SK-N-SH treated with all-trans-retinoic acid at 6 μM for 48 hours (cell line): Measurements from ENCODE around the gene EVC.

Source experiments
- ATAC-seq: fragments of 200-7000 bp; cut with Tn5 transposase; 3 replicates; pipeline ENCODE4 v1.9.1; 2020; ENCODE audit warnings: mild to moderate bottlenecking, moderate library complexity
- ARNTL ChIP-seq: fragments of 450-650 bp; formaldehyde crosslinking; IDR thresholded peaks from 2 replicates; pipeline ENCODE4 v1.5.0; 2020; ENCODE audit warnings: low read depth, mild to moderate bottlenecking, moderate library complexity, borderline replicate concordance
- BACH2 ChIP-seq: fragments of 250-450 bp; sonication (Bioruptor Pico); IDR thresholded peaks from 2 replicates; pipeline ENCODE4 v1.9.0; 2021; ENCODE audit warnings: mild to moderate bottlenecking, borderline replicate concordance
- CSDC2 ChIP-seq: fragments of 250-450 bp; sonication (Bioruptor Pico); IDR thresholded peaks from 2 replicates; pipeline ENCODE4 v1.5.0; 2020; ENCODE audit warnings: mild to moderate bottlenecking, moderate library complexity
- ESRRG ChIP-seq: fragments of 250-450 bp; sonication (Bioruptor Pico); IDR thresholded peaks from 2 replicates; pipeline ENCODE4 v1.6.1; 2021; ENCODE audit warnings: mild to moderate bottlenecking
- GLIS3 ChIP-seq: fragments of 250-450 bp; sonication (Bioruptor Pico); IDR thresholded peaks from 2 replicates; pipeline ENCODE4 v1.5.0; 2020; ENCODE audit warnings: mild to moderate bottlenecking, moderate library complexity
- ISL1 ChIP-seq: fragments of 250-450 bp; sonication (Bioruptor Pico); IDR thresholded peaks from 2 replicates; pipeline ENCODE4 v2.1.2; 2022; ENCODE audit warnings: mild to moderate bottlenecking, moderate library complexity
- OSR1 ChIP-seq: fragments of 250-450 bp; sonication (Bioruptor Pico); IDR thresholded peaks from 2 replicates; pipeline ENCODE4 v1.8.0; 2022; ENCODE audit warnings: moderate library complexity, mild to moderate bottlenecking, inconsistent platforms
- PPARA ChIP-seq: fragments of 250-450 bp; sonication (Bioruptor Pico); IDR thresholded peaks from 2 replicates; pipeline ENCODE4 v1.5.0; 2020; ENCODE audit warnings: mild to moderate bottlenecking, borderline replicate concordance
- RARB ChIP-seq: fragments of 250-450 bp; sonication (Bioruptor Pico); IDR thresholded peaks from 2 replicates; pipeline ENCODE4 v1.8.0; 2021; ENCODE audit warnings: mild to moderate bottlenecking, moderate library complexity
- SNAI2 ChIP-seq: fragments of 250-450 bp; sonication (Bioruptor Pico); IDR thresholded peaks from 2 replicates; pipeline ENCODE4 v1.5.0; 2020; ENCODE audit warnings: mild to moderate bottlenecking, moderate library complexity
- TCF4 ChIP-seq: fragments of 250-450 bp; sonication (Bioruptor Pico); IDR thresholded peaks from 2 replicates; pipeline ENCODE4 v1.8.0; 2021; ENCODE audit warnings: mild to moderate bottlenecking, moderate library complexity, borderline replicate concordance
- TOX ChIP-seq: fragments of 250-450 bp; sonication (Bioruptor Pico); IDR thresholded peaks from 2 replicates; pipeline ENCODE4 v1.8.0; 2021; ENCODE audit warnings: mild to moderate bottlenecking, moderate library complexity, borderline replicate concordance
- ZC3H10 ChIP-seq: fragments of 250-450 bp; sonication (Bioruptor Pico); IDR thresholded peaks from 2 replicates; pipeline ENCODE4 v1.5.1; 2021; ENCODE audit warnings: mild to moderate bottlenecking, moderate library complexity
- ZFP3 ChIP-seq: fragments of 250-450 bp; sonication (Bioruptor Pico); IDR thresholded peaks from 2 replicates; pipeline ENCODE4 v1.5.0; 2020; ENCODE audit warnings: mild to moderate bottlenecking, moderate library complexity
- ZFP30 ChIP-seq: fragments of 450-650 bp; formaldehyde crosslinking; IDR thresholded peaks from 2 replicates; pipeline ENCODE4 v1.5.0; 2022; ENCODE audit warnings: mild to moderate bottlenecking, moderate library complexity
- ZNF565 ChIP-seq: fragments of 450-650 bp; formaldehyde crosslinking; conservative IDR thresholded peaks from 2 replicates; pipeline ENCODE4 v1.5.0; 2020; ENCODE audit warnings: low read depth, mild to moderate bottlenecking, moderate library complexity
- ZNF70 ChIP-seq: fragments of 450-650 bp; formaldehyde crosslinking; IDR thresholded peaks from 2 replicates; pipeline ENCODE4 v1.5.0; 2020; ENCODE audit warnings: mild to moderate bottlenecking, moderate library complexity
- ZNF8 ChIP-seq: fragments of 450-650 bp; formaldehyde crosslinking; IDR thresholded peaks from 2 replicates; pipeline ENCODE4 v1.5.0; 2020; ENCODE audit warnings: mild to moderate bottlenecking, moderate library complexity
- TF ChIP-seq, protein P1 (sequence below): fragments of 250-450 bp; sonication (Bioruptor Pico); IDR thresholded peaks from 2 replicates; pipeline ENCODE4 v1.5.0; 2020; ENCODE audit warnings: mild to moderate bottlenecking, moderate library complexity
- TF ChIP-seq, protein P2 (sequence below): fragments of 250-450 bp; sonication (Bioruptor Pico); IDR thresholded peaks from 2 replicates; pipeline ENCODE4 v1.5.1; 2021; ENCODE audit warnings: mild to moderate bottlenecking, moderate library complexity
- TF ChIP-seq, protein P3 (sequence below): fragments of 250-450 bp; sonication (Bioruptor Pico); IDR thresholded peaks from 2 replicates; pipeline ENCODE4 v1.8.0; 2021; ENCODE audit warnings: low read depth, mild to moderate bottlenecking, moderate library complexity, borderline replicate concordance

EVC gene

GRCh38 chr4:5685296-5685695 is 25.7 kb upstream of the EVC start:
- ATAC-seq, result no peak
- no peak for TF ChIP-seq RARB (CRISPR knock-in tag)
- TF ChIP-seq GLIS3, result no peak
- no peak for TF ChIP-seq ISL1 (CRISPR knock-in tag)
- no peak for TF ChIP-seq PPARA (CRISPR knock-in tag)
- no peak for TF ChIP-seq TCF4 (CRISPR knock-in tag)
- TF ChIP-seq, protein P1, sequence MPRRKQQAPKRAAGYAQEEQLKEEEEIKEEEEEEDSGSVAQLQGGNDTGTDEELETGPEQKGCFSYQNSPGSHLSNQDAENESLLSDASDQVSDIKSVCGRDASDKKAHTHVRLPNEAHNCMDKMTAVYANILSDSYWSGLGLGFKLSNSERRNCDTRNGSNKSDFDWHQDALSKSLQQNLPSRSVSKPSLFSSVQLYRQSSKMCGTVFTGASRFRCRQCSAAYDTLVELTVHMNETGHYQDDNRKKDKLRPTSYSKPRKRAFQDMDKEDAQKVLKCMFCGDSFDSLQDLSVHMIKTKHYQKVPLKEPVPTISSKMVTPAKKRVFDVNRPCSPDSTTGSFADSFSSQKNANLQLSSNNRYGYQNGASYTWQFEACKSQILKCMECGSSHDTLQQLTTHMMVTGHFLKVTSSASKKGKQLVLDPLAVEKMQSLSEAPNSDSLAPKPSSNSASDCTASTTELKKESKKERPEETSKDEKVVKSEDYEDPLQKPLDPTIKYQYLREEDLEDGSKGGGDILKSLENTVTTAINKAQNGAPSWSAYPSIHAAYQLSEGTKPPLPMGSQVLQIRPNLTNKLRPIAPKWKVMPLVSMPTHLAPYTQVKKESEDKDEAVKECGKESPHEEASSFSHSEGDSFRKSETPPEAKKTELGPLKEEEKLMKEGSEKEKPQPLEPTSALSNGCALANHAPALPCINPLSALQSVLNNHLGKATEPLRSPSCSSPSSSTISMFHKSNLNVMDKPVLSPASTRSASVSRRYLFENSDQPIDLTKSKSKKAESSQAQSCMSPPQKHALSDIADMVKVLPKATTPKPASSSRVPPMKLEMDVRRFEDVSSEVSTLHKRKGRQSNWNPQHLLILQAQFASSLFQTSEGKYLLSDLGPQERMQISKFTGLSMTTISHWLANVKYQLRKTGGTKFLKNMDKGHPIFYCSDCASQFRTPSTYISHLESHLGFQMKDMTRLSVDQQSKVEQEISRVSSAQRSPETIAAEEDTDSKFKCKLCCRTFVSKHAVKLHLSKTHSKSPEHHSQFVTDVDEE (CRISPR knock-in tag), result no peak
- TF ChIP-seq ZNF8 (CRISPR knock-in tag), result no peak
- no peak for TF ChIP-seq ZNF565
- TF ChIP-seq, protein P2, sequence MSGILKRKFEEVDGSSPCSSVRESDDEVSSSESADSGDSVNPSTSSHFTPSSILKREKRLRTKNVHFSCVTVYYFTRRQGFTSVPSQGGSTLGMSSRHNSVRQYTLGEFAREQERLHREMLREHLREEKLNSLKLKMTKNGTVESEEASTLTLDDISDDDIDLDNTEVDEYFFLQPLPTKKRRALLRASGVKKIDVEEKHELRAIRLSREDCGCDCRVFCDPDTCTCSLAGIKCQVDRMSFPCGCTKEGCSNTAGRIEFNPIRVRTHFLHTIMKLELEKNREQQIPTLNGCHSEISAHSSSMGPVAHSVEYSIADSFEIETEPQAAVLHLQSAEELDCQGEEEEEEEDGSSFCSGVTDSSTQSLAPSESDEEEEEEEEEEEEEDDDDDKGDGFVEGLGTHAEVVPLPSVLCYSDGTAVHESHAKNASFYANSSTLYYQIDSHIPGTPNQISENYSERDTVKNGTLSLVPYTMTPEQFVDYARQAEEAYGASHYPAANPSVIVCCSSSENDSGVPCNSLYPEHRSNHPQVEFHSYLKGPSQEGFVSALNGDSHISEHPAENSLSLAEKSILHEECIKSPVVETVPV (CRISPR knock-in tag), result no peak
- no peak for TF ChIP-seq OSR1
- TF ChIP-seq ZC3H10 (CRISPR knock-in tag), result no peak
- no peak for TF ChIP-seq ESRRG (CRISPR knock-in tag)
- TF ChIP-seq CSDC2, result no peak
- no peak for TF ChIP-seq SNAI2 (CRISPR knock-in tag)

- no peak for ATAC-seq
- no peak for TF ChIP-seq PPARA (CRISPR knock-in tag)
- TF ChIP-seq, protein P2 (CRISPR knock-in tag), result no peak
- no peak for TF ChIP-seq BACH2 (CRISPR knock-in tag)
- no peak for TF ChIP-seq GLIS3
- TF ChIP-seq OSR1, result no peak
- no peak for TF ChIP-seq ZFP3
- no peak for TF ChIP-seq ISL1 (CRISPR knock-in tag)
- no peak for TF ChIP-seq RARB (CRISPR knock-in tag)
- TF ChIP-seq, protein P3, sequence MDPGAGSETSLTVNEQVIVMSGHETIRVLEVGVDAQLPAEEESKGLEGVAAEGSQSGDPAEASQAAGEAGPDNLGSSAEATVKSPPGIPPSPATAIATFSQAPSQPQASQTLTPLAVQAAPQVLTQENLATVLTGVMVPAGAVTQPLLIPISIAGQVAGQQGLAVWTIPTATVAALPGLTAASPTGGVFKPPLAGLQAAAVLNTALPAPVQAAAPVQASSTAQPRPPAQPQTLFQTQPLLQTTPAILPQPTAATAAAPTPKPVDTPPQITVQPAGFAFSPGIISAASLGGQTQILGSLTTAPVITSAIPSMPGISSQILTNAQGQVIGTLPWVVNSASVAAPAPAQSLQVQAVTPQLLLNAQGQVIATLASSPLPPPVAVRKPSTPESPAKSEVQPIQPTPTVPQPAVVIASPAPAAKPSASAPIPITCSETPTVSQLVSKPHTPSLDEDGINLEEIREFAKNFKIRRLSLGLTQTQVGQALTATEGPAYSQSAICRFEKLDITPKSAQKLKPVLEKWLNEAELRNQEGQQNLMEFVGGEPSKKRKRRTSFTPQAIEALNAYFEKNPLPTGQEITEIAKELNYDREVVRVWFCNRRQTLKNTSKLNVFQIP (CRISPR knock-in tag), result no peak
- TF ChIP-seq ZNF565, result no peak
- TF ChIP-seq, all 23 proteins: peak for 0
Observed at GRCh38 chr4:5686338-5686737, 24.7 kb upstream of the EVC start.

GRCh38 chr4:5689065-5689464 is 21.9 kb upstream of the EVC start:
- no peak for ATAC-seq
- TF ChIP-seq ARNTL (CRISPR knock-in tag), result no peak
- no peak for TF ChIP-seq ISL1 (CRISPR knock-in tag)
- TF ChIP-seq ZNF70, result no peak
- TF ChIP-seq ZFP30 (CRISPR knock-in tag), result no peak
- TF ChIP-seq, protein P3 (CRISPR knock-in tag), result no peak
- no peak for TF ChIP-seq TCF4 (CRISPR knock-in tag)
- no peak for TF ChIP-seq ZNF8 (CRISPR knock-in tag)
- no peak for TF ChIP-seq ZNF565
- TF ChIP-seq, protein P1 (CRISPR knock-in tag), result no peak
- TF ChIP-seq, protein P2 (CRISPR knock-in tag), result no peak
- TF ChIP-seq ZFP3, result no peak
- TF ChIP-seq GLIS3, result no peak
- no peak for TF ChIP-seq TOX
- no peak for TF ChIP-seq RARB (CRISPR knock-in tag)
- no peak for TF ChIP-seq BACH2 (CRISPR knock-in tag)
- TF ChIP-seq CSDC2, result no peak
- no peak for TF ChIP-seq SNAI2 (CRISPR knock-in tag)
